Subcutaneous abdominal adipose tissue (tissue), 5 donors: Measurements from ENCODE around the gene RBMS3.
A peak's percentile ranks its signal among the peaks of the same experiment; 100 is the strongest.

ENCODE experiments used
- H3K27ac ChIP-seq: one replicate; pipeline ENCODE4 v1.7.0; 2013; ENCODE audit warnings: low read depth, mild to moderate bottlenecking, inconsistent platforms, low read length, moderate library complexity
- H3K27me3 ChIP-seq, 5 donors: one replicate each; pipeline ENCODE4 v1.7.0; 2013; ENCODE audit warnings: low read length in 5 of 5, inconsistent platforms in 1 of 5; ENCODE audit not compliant: control insufficient read depth in 5 of 5, insufficient read depth in 4 of 5
- H3K36me3 ChIP-seq, 5 donors: one replicate each; pipeline ENCODE4 v1.7.0; 2013; ENCODE audit warnings: low read length in 5 of 5; ENCODE audit not compliant: control insufficient read depth in 5 of 5, insufficient read depth in 5 of 5
- H3K4me1 ChIP-seq, 5 donors: one replicate each; pipeline ENCODE4 v1.7.0; 2013; ENCODE audit warnings: low read length in 5 of 5, mild to moderate bottlenecking in 3 of 5, moderate library complexity in 1 of 5; ENCODE audit not compliant: control insufficient read depth in 5 of 5, insufficient read depth in 5 of 5
- H3K4me3 ChIP-seq, 5 donors: one replicate each; pipeline ENCODE4 v1.7.0; 2013; ENCODE audit warnings: low read length in 5 of 5, low read depth in 1 of 5
- H3K9ac ChIP-seq, 5 donors: one replicate each; pipeline ENCODE4 v1.7.0; 2013; ENCODE audit warnings: low read length in 5 of 5, mild to moderate bottlenecking in 4 of 5, moderate library complexity in 3 of 5
- H3K9me3 ChIP-seq, 5 donors: one replicate each; pipeline ENCODE4 v1.7.0; 2013; ENCODE audit warnings: low read length in 5 of 5; ENCODE audit not compliant: control insufficient read depth in 5 of 5
- donor health status: healthy.
- donor health status: healthy.
- donor health status: healthy.
- donor health status: healthy.
- donor health status: healthy.

RBMS3 gene

DNA sequence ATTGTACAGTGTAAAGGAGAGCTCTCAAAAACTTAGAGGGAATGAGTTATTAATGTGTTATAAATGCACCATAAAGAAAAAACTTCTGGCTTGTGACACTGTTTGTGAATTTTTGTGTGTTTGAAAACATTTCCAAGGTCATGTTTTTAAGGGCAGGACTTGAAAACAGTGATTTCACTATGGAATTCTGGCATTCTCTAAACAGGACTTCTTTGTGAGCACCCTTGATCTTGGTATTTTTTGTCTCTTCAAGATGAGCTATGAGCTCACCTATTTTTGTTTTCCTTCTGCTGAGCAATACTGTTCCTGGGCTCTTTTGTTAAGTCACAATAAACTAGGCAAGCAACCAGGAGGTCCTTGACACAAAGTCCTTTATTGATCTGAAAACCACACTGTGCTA, 284.4 kb downstream of the RBMS3 start:
- Histone ChIP-seq H3K27ac (no peak overlapping the region), H3K4me3 (no peak overlapping the region), H3K9ac (no peak overlapping the region), H3K27me3 (no peaks in the 10 kb centered on the region), H3K36me3 (no peaks in the 10 kb centered on the region), H3K4me1 (peaks cover 0 to 13% (median 10%) of the 10 kb centered on the region in 5 donors), H3K9me3 (no peaks in the 10 kb centered on the region)

DNA sequence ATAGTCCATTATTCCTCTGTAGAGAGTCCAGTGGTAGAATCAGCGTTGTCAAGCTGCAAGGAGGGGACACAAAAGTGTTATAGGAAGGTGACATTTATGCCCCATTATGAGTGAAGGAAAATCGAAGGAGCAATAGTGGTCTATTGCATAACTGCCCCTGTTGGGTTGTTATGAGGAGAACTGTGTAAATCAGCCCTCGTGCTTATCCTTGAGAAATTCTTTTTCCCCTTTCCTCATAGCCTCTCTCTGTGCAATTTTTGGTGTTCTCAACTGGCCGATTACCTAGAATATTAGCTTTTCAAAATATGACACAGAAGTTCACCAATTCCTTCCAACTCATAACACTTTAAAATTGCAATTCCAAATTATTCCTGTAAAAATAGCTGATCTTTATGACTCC, 286.6 kb downstream of the RBMS3 start:
- H3K36me3 ChIP-seq, result no peaks in the 10 kb centered on the region
- H3K27me3 ChIP-seq, result no peaks in the 10 kb centered on the region
- H3K4me3 ChIP-seq, result no peak overlapping the region
- peaks cover 0 to 5% (median 0%) of the 10 kb centered on the region in 5 donors for H3K9me3 ChIP-seq
- peaks cover 0 to 13% (median 10%) of the 10 kb centered on the region in 5 donors for H3K4me1 ChIP-seq
- H3K27ac ChIP-seq, result peak overlapping the region; percentile 4
- H3K9ac ChIP-seq, result no peak overlapping the region

DNA sequence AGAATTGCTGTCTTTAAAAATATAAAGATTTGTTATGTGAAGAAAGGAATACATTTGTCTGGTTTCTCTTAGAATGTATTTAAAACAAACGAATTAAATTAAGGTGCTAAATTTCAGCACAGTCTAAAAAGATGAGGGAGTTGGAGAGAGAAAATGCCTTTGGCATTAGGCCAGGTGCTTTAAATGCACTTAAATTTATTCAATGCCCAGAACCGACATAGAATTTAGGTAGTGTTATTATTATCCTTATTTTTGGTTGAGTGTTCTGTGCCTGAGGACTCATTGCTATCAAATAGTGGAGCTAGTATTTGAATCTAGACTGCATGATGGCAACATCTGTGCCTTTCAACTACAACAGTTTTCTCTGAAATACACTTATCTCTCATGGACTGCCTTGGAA, 287.5 kb downstream of the RBMS3 start:
- H3K4me3 ChIP-seq, result no peak overlapping the region
- no peaks in the 10 kb centered on the region for H3K27me3 ChIP-seq

DNA sequence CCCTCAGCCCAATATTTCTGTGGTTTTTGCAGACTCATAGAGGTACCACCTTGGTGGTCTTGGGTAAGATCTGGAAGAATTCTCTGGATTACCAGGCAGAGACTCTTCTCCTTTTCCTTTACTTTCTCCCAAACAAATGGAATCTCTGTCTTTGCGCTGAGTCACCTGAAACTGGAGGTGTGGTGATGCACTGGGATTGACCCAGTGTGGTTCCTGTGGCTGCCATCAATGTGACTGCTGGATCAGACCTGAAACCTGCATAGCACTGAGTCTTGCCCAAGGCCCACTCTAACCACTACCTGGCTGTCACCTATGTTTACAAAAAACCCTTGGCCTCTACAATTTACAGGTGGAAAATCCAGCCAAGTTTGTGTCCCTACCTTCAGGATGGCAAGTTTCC, 295.3 kb downstream of the RBMS3 start:
- no peak overlapping the region for H3K9ac ChIP-seq
- no peaks in the 10 kb centered on the region for H3K36me3 ChIP-seq
- H3K27ac ChIP-seq, result no peak overlapping the region
- no peak overlapping the region for H3K4me3 ChIP-seq
- H3K4me1 ChIP-seq, result peaks cover 0 to 5% (median 0%) of the 10 kb centered on the region in 5 donors
- no peaks in the 10 kb centered on the region for H3K27me3 ChIP-seq
- H3K9me3 ChIP-seq, result peaks cover 0 to 5% (median 0%) of the 10 kb centered on the region in 5 donors

More for the DNA sequence above, 287.5 kb downstream of the RBMS3 start:
- Histone ChIP-seq H3K27ac (no peak overlapping the region), H3K4me1 (peaks cover 0 to 13% (median 10%) of the 10 kb centered on the region in 5 donors), H3K9me3 (peaks cover 0 to 5% (median 0%) of the 10 kb centered on the region in 5 donors), H3K9ac (no peak overlapping the region), H3K36me3 (no peaks in the 10 kb centered on the region)

DNA sequence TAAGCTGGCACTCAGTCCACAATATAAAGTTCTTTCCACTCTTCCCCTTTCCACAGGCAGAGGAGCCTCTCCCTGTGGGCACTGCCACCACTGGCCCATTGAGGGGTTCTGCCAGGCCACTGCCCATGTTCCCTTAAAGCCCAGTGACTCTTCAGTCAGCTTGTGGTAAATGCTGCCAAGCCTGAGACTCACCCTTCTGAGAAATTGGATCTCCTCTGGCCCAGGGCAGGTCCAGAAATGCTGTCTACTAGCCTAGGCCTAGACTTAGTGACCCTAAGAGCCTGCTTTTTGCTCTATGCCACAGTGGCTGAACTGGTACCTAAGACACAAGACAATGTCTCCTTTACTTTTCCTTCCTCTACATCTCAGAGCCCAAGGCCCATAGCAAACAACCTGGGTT, 295.8 kb downstream of the RBMS3 start:
- peaks cover 0 to 5% (median 0%) of the 10 kb centered on the region in 5 donors for H3K4me1 ChIP-seq
- H3K4me3 ChIP-seq, result no peak overlapping the region
- H3K9ac ChIP-seq, result no peak overlapping the region
- no peaks in the 10 kb centered on the region for H3K27me3 ChIP-seq
- H3K9me3 ChIP-seq, result peaks cover 0 to under 1% (median 0%) of the 10 kb centered on the region in 5 donors
- no peaks in the 10 kb centered on the region for H3K36me3 ChIP-seq
- H3K27ac ChIP-seq, result no peak overlapping the region

DNA sequence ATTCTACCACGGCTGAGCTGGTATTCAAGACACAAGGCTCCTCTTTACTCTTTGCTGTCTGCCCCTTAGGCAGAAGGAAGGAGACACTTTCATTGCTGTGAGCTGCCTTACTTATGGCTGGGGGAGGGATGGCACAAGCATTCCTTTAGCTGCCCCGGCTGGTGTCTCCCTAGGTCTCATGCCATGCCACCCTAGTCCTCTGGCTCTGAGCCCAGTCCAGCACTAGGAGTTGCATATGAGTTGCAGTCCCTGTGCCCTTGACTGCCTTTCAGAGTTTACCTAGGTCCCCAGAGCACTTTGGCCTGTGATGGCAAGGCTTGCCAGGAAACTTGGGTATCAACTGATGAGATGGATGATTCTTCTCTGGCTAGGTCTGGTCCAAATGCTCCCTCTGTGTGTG, 296.4 kb downstream of the RBMS3 start:
- no peak overlapping the region for H3K4me3 ChIP-seq
- H3K9ac ChIP-seq, result no peak overlapping the region
- no peak overlapping the region for H3K27ac ChIP-seq
- H3K9me3 ChIP-seq, result no peaks in the 10 kb centered on the region
- no peaks in the 10 kb centered on the region for H3K27me3 ChIP-seq
- no peaks in the 10 kb centered on the region for H3K36me3 ChIP-seq
- peaks cover 0 to 7% (median 2%) of the 10 kb centered on the region in 5 donors for H3K4me1 ChIP-seq

DNA sequence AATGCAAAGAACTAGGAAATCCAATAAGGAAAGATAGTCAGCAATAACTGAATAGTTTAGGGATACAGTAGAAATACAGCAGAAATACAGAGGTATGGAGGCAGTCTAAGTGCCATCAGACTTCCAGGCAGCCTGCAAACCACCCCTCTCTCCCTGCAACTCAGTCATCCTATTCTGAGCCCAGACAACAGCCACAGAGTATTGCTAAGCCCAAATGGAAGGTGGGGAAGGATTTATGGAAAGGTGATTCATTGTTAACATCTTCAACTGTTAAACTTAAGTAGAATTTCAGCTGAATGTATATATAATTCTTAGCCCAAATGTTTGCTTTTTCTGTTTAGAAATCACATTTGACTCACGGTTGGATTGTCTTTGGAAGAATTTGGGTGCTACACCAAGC, 300.4 kb downstream of the RBMS3 start:
- no peaks in the 10 kb centered on the region for H3K27me3 ChIP-seq
- H3K9me3 ChIP-seq, result no peaks in the 10 kb centered on the region
- no peaks in the 10 kb centered on the region for H3K36me3 ChIP-seq
- peaks cover 0 to 17% (median 9%) of the 10 kb centered on the region in 5 donors for H3K4me1 ChIP-seq
- H3K27ac ChIP-seq, result no peak overlapping the region
- no peak overlapping the region for H3K4me3 ChIP-seq
- no peak overlapping the region for H3K9ac ChIP-seq

DNA sequence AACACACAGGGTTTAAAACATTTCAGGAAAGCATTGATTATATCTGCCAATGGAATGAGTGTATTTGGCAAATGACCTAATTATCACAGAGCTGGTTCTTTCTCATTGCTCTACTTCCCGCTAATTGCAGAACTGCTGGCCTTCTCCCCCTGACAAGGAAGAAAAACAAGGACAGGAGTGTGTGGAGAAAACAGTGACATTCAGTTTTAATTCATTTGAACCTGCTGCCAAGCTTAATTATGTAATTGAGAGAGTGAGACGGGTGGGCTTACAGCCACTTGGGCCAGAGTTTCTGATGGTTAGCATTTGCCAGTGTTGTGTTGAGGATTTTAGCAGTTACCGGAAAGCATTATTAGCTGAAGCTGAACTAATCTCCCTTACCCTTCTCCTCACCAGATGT, 301.4 kb downstream of the RBMS3 start:
- Histone ChIP-seq H3K4me3 (no peak overlapping the region), H3K27ac (no peak overlapping the region)

DNA sequence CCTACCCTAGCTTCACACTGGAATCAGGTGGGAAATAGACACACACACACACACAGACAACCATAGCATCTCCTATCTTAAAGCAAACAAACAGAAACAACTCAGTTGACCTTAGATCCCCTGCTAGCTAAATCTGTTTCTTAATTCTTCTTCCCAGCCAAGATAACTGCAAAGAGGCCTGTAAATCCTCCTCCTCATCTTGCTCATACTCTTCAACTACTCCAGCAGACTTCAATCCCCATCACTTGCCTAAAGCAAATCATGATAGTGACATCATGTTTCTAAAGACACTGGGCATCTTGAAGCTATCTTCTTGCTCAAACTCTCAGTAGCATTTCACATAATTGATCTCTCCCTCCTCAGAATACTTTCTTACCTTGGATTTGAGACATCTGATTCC, 303.0 kb downstream of the RBMS3 start:
- peaks cover 0 to 12% (median 9%) of the 10 kb centered on the region in 5 donors for H3K4me1 ChIP-seq
- H3K36me3 ChIP-seq, result no peaks in the 10 kb centered on the region
- no peaks in the 10 kb centered on the region for H3K9me3 ChIP-seq
- no peak overlapping the region for H3K27ac ChIP-seq
- no peak overlapping the region for H3K4me3 ChIP-seq
- H3K27me3 ChIP-seq, result no peaks in the 10 kb centered on the region
- no peak overlapping the region for H3K9ac ChIP-seq

More for the DNA sequence above, 301.4 kb downstream of the RBMS3 start:
- H3K9ac ChIP-seq, result no peak overlapping the region
- no peaks in the 10 kb centered on the region for H3K9me3 ChIP-seq
- H3K27me3 ChIP-seq, result no peaks in the 10 kb centered on the region
- no peaks in the 10 kb centered on the region for H3K36me3 ChIP-seq
- peaks cover 0 to 13% (median 9%) of the 10 kb centered on the region in 5 donors for H3K4me1 ChIP-seq

DNA sequence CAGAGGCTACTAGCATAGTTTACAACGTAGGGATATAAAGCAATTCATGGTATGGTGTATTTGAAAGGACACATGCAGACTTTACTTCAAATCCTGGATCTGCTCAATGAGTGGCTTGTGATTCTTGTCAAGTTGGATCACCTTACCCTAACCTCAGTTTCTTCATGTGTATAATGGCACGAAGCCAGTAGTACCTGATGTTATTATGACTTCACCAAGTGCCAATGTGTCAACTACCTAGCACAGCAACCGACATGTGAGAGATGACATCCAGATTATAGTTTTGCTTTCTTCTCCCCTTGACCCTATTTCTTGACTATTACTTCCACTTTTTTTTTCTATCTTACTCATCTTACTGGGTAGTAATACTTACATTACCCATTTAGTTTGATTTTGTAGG, 304.5 kb downstream of the RBMS3 start:
- Histone ChIP-seq H3K9me3 (no peaks in the 10 kb centered on the region), H3K36me3 (no peaks in the 10 kb centered on the region), H3K27ac (no peak overlapping the region), H3K27me3 (no peaks in the 10 kb centered on the region), H3K4me1 (peaks cover 0 to 13% (median 9%) of the 10 kb centered on the region in 5 donors), H3K9ac (no peak overlapping the region), H3K4me3 (no peak overlapping the region)

DNA sequence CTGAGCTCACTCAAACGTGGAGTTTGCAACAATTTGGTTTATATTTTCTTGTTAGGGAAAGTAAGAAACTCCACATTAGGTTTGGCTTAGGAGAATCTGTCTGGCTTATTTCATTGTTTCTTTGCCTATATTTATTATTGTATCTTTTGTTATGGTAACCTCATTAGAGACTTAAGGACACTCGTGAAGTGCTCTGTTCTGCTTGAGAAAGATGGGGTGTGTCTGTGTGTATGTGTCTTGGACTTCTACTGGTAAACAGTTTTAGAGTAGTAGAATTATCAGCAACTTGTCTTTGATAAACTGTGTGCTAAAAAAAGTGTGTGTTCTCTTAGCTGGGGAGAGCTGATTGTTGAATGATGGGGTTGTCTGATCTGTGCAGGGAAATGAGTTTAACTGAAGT, 306.5 kb downstream of the RBMS3 start:
- H3K36me3 ChIP-seq, result no peaks in the 10 kb centered on the region

More for the DNA sequence above, 306.5 kb downstream of the RBMS3 start:
- Histone ChIP-seq H3K9me3 (no peaks in the 10 kb centered on the region), H3K4me1 (peaks cover 0 to 11% (median 7%) of the 10 kb centered on the region in 5 donors), H3K4me3 (no peak overlapping the region), H3K9ac (no peak overlapping the region), H3K27me3 (no peaks in the 10 kb centered on the region), H3K27ac (no peak overlapping the region)
